Stimulated activated CD4-positive, alpha-beta T cell treated with anti-CD3 and anti-CD28 coated beads, Interleukin-1b, Interleukin-23, amount 100 ng/mL, for 1 hour (primary cell): ENCODE measurements around the gene MARCHF10.

Source experiments
- DNase-seq, 2 donors: peaks; one replicate each; pipeline ENCODE4 v3.0.0-alpha.2; 2020; ENCODE audit warnings: low read depth in 2 of 2

Gene MARCHF10

DNA sequence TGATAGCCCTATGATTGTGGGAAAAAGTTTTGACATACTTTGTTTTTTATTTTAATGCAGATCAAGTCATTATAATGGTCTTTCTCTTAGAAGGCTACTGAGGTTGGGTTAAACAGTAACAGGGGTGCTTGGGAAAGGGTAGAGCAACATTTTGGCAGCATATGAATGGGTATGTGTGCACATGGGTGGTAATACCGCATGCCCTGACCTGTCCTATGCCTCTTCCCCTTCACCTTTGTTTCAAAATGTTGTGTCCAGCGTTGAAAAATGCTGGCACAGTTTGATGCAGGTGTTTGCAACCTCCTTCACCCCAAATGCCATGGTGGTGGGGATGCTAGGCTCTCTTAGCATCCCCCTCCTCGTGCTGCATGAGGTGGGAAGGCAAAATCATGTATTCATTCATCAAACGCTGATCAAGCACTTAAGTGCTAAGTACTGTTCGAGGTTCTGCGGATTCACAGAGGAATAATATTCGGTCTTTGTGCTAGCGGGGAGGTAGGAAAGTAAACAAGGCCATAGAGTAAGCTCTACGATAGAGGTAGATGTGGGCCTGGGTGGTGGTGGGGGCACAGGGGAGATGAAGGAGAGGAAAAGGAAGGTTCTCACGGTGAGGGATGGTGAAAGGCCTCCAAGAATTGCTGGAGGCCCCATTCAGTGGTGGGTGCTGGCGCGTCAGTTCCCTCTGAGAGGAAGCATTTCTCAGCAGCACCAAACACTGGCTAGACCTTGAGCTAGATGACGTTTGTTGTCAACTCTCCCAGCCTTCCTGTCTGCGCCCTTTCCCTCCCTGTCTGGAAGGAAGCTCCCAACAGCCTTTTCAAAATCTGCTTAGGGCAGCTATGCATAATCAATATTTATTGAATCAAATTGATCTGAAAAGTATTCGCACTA is 13.3 kb upstream of the MARCHF10 start:
- DNase-seq = no peak

DNA sequence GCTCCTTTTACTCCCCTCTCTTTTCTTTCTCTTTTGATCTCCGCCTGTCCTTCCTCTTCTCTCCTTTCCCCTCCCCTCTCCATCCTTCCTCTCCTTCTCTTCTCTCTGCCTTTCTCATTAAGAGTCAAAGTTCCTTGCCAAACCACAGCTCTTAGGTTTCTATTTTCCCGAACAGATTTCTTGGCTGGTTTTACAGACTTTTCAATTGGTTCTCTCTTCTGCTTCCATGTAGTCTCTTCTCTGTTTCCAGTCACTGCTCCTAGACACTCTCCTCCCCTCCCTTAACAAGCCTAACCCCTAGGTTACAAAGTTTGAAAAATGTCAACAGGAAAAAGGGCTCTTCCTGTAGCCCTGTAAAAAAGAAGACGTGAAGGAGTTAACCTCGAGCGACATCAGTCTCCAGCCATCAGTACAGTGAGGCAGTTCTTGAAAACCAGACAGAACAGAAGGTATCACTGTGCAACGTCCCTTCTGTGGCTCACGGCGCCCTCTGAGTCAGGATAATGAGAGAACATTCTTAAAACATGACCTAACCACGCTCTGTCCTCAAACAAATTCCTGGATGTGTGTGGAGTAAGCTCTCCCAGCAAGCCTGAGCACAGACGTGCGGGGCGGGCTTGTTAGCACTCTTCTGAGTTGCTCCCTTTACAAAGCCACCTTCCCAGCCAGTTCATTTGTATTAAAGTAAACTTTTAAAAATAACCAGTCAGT is 11.6 kb upstream of the MARCHF10 start:
- DNase-seq = no peak

DNA sequence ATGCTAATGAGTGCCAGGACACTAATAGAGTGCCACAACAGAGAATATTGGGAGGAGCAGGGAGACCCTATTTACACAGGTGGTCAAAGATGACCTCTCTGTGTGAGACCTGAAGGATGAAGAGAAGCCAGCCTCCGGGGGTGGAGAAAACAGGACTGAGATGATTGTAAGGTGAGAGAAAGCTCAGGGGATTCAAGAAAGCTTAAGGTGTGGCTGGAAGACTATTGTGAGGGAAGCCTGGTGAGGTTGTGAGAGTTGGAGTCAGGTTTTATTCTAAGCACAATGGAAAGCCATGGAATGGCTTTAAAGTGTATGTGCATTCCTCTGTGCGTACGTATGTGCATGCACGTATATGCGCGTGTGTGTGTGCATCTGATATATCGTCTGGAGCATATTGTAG is 10.4 kb upstream of the MARCHF10 start:
- no peak for DNase-seq

DNA sequence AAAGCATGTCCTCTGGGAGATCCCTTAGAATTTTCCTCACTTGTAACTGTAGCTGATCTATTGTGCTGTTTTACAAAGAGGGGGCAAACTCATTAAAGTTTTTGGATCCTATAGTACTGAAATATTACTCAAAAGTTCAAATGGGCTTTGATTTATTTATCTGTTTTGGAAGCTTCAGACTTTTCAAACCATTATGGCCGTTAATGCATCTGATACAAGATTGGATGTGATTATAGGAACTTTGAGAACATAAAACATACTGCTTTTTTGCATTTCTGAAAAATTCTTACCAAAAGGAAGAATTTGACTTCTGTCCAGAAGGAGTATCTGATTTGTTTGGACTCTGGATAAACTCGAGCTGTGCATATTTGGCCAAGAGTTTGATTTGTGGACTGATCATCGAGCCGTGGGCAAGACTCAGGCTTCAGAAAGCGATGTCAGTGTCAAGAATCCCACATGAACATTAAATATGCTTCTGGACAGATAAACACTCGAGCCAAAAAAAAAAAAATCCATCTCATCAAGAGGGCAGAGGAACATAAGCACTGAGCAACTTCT is 8.2 kb upstream of the MARCHF10 start:
- DNase-seq = no peak

DNA sequence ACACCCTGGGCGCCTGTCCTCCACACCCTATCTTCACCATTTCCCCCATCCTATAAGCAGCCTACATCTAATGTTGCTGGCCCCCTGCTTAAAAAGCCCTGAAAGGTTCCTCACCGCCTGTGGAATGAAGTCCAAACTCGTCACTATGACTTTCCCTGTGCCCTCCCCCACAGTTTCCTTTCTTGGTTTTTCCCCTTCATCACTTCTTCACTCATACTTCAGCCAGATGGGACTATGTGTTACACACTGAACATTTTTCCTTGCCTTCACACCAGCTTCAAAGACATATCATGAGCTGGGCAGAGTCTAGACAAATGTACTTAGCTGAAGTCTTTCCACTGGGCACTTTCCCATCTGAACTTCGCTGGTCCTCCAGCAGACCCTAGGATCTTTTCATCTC is 1.5 kb upstream of the MARCHF10 start:
- DNase-seq = no peak

DNA sequence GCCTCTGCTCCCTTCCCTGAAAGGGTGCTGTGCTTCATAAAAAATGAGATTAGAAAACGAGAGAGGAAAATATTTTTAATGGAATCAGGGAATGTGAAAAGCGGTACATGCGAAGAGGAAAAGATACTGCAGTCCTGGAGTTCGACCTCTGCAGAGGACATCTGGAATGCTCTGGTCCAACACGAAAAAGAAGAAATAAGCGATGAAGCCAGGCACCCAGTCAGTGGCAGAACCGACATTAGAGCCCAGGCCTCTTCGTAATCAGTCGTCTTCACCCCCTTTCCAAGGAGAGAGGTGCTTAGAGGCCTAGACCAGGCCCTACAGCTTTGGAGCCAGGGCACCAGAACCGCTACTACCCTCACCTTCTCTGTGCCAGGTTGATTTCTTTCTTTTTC is 459 bp upstream of the MARCHF10 start:
- no peak for DNase-seq

DNA sequence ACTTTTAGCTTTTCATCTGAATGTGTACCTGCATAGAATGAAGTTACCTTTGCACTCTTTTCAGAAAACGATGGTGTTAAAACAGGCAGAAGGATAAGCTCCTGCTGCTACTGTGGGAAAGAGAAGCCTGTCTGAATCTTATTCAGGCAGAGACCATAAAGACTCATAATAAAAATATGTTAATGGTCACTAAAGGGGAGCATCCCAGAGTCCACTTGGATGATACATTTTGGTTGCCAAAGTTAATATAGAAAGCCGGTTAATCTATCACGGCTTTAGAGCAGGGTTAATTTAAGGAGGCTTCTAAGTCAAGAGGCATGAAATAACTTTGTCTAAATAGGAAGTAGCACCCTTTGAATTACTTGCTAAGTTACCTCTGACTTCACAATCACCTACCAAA is 2.9 kb downstream of the MARCHF10 start:
- no peak for DNase-seq

DNA sequence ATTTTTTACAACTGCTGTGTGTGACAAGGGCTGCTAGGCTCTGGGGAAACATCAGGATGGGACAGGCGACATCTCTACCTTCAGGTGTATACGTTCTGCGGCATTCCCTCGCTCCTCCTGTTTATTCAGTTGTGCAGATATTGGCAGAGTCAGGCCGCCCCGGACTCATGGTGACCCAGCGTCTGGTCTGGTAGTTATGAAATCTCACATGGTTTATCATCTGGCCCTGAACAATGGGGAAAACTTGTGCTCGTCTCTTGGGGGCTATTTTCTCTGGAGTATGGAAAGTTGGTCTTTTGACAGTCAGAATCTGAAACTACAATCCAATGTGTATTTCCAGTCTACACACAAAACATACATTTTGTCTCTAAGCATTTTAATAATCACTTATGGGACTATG is 3.3 kb downstream of the MARCHF10 start:
- DNase-seq = no peak

DNA sequence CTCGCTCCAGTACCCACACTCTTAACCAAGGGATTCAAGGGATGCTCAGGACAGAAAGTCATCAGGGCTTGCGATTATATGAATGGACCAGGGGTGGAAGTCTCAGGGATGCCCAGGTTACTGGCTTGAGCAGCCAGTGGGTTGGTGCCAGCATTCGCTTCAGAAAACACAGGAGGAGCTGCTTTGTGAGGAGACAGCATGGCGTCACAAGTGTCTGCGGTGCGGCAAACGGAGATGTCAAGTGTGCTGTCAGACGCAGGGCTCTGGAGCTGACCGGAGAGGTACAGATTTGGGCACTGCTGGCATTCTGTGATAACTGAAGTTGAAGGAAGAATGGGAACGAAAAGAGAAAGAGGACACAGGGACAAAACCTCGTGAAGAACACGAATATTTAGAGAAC is 4.1 kb downstream of the MARCHF10 start:
- no peak for DNase-seq

DNA sequence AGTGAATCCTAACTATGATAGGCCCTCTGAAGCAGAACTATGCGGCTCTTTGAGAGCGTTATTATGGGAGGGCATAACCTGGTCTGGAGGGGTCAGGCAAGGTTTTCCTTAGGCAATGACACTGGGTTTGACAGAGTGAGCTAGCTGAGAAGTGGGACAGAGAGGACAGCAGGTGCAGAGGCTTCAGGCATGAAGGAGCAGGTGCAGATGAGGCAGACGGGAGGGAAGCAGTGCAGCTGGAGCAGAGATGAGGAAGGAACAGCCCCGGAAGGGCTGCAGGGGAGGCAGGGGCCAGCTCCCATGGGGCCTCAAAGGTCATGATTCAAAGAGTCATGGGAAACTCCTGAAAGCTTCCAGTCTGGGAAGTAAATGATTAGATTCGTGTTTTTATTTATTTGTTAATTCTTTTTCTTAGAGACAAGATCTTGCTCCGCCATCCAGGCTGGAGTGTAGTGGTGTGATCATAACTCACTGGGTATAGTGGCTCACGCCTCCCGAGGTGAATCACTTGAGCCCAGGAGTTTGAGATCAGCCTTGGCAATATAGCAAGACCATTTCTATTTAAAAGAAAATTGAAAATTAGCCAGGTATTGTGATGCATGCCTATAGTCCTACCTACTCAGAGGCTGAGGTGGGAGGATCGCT is 5.4 kb downstream of the MARCHF10 start:
- no peak for DNase-seq

DNA sequence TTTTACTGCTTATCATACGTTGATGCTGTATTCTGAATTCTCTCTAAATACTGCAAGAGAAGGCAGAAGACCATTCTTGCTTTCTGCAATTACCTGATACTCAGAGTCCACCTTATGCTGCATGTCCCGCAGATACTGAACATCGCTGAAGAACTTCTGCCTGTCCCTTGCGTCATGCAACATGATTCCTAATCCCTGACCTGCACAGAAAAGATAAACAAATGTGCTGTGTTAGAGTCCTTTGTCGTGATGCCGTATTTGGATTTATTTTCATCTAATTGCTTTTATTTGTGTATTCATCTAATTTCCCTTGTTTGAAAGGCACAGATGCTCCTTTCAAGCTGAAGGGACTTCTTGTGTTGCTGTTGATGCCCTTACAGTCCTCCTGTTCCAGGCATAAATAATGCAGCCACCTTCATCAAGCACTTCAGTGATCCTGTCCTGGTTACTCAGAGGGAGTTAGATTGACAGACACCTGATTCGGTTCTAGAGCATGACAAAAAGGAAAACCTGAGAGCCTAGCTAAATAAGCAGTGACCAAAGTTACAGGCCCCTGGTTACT is 6.5 kb downstream of the MARCHF10 start:
- no peak for DNase-seq

DNA sequence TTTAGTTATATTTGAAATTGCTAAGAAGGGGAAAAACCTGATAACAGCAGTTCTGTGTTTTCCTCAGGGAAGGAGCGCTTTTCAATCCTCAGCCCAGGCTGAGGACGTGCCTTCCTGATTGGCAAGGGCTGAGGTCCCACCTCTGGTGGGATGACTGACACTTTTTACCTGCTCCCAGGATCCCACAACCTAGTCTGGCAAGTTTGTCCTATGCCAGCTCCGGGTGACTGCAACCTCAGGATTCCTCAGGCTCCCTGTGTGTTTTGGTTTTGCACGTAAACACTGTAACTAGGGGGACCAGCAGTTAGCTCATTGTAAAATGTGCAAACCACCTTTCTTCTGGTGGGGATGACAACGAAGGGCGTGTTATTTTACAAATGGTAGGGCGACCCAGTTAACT is 7.5 kb downstream of the MARCHF10 start:
- no peak for DNase-seq

DNA sequence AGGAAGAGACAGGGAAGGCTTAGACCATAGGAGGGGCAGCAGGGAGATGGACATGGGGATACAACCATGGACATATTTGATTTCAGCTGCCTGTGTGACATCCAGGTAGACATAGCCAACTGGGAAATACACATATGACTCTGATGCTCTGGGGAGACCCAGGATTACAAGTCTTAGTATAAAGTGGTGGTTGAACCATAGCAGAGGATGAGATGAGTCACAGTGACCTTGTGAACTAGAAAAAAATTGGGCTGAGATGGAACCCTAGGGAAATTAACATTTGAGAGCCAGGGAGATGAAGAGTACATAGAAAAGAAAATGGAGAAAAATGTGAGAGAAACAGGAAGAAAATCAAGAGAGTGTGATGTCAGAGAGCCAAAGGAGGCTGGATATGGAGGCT is 10.2 kb downstream of the MARCHF10 start:
- DNase-seq = no peak

DNA sequence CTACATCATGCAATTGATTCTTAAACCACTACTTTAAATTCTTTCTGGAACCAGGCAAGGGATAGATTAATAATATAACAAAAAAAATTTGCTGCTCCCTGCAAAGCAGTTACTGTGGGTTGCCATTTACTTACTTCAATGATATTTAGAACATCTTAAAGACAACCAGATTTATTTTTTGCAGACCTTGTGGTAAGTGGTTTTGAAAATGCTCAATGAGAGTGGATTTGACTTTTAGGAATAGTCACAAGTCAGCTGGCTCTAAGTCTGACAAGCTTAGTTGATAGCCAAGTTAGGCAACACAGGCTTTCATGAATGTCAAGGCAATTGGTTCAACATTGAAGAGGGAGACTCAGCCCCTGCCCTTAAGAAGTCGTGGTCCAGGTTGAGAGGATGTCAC is 11.8 kb downstream of the MARCHF10 start:
- DNase-seq = no peak

DNA sequence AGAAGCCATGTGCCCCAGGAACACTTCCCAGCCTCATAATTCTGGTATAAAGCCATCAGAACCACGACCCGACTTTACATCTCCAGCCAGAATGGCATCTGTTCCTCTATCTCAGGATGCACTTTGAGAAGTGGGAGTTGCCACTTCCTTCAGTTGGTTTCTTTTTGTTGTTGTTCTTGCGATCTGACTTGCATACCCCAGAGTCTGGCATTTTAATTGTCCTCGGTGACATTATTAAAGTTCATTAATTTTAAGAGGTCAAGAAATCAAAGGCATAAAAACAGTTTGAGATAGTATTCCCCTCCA is 13.5 kb downstream of the MARCHF10 start:
- no peak for DNase-seq

DNA sequence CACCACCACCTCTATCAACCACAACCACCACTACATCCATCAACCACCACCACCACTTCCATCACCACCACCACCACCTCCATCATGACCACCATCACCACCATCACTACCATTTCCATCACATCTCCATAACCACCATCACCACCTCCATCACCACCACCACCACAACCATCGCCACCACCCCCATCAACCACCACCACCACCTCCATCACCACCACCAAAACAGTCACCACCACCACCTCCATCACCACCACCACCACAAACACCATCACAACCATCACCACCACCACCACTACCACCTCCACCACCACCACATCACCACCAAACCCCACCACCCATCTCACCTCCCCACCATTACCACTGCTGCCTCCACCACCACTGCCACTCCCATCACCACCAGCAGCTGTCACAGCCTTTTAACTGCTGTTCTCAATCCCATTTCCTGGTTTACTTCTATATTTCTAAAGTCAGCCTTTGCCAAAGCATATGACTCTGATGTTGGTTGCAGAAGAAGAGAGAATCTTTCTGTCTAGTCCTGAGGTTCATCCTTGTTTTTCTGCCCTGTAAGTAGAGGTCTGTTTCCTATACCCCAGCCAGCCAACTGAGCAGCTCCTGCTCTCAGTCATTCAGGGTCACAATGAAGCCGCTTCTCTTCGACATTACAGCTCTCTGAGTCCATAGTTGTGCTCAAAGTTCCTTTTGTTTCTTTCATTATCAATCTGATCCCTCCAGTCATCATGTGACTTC is 14.0 kb downstream of the MARCHF10 start:
- DNase-seq = no peak

DNA sequence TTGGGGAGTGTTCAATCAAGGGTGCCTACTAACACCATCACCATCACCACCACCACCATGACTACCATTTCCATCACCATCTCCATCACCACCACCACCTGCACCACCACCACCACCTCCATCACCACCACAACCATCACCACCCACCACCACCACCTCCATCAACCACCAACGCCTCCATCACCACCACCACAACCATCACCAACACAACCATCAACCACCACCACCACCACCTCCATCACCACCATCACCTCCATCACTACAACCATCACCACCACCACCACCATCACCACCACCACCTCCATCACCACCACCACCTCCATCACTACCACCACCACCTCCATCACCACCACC is 15.7 kb downstream of the MARCHF10 start:
- DNase-seq = no peak

DNA sequence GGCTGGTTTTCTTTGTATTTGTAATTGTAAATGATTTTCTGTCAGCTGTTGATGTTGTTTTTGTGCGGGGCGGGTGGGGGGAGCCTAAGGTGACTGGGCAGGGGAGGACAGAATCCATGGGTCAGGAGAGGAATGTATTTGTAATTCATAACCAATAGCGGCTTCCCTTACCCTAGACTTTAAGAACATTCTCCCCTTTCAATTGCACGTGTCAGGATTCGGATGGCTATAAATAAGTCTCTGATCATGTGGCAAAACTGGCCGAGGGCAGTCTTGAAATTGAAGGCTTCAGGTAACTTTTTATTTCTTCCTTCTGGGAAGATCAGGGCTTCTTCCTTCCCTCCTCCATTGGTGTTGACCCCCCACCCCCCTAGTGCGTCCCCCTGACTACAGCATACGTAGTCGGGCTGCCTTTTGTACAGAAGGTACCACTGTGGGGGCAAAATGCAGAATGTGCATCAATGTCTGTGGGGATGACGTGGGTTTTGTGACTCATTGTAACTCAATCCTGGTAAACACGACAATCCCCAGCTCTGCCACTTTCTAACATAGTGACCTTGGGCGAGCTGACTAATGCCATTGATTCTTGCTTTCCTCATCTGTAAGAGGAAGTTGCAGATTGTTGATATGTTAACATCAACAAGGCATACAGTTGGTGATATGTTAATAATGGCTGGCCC is 16.2 kb downstream of the MARCHF10 start:
- DNase-seq = no peak

DNA sequence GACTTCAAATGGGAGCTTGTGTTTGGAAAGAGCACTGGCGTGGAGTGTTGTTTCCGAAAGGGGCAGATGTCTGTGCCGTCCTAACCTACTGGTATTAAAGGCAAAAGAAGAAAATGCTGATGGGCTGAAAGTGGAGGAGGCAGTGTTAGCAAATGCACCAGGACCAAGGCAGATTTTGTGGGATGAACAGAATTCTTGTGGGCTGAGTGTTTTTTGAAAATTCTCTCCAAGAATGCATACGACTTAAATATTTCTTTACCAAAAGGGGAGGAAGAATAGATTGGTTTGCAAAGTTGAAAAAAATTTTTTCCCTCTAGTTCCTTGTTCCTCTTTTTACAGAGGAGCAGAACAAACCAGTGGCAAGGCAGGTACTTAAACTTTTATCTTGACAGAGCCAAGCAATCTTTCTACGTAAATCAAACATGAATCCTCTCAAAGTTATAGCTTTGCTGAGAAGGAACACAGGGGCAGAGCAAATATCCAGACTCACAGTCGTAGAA is 16.8 kb downstream of the MARCHF10 start:
- no peak for DNase-seq

DNA sequence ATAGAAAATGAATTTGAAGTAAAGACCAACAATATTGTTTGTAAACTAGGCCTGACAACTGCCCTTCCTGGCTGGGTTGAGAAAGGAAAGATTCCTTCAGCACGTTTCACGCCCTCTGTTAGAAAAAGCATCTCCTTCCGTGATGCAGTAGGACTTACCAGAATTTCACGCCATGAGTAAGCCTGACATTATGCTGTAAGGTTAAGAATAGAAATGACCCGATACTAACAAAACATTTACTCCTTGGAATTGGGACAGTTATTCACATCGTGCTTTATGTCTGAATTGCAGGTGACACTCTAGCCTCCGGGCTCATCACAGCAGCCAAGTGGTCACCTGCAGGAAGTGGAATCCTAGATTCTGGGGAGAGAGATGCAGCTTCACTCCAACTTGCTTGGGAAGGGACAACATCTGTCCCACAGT is 17.5 kb downstream of the MARCHF10 start:
- no peak for DNase-seq

DNA sequence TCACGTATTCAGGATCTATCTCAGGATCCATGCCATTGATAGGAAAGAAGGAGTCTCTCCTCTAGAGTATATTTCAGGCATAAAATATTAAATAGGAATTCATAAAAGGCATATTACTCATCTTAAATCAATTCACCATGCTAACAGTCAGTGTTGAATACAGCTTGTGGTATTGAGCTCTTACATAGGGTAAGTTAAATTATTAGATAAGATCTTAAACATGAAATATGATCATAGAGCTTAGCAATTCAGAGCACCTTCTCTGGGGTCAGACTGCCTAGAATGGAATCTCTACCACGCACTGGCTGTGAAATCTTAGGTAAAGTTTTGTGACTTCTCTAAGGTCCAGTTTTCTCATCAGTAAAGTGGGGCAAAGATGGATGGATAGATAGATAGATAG is 20.7 kb downstream of the MARCHF10 start:
- DNase-seq = no peak
